WERI-Rb-1 (cell line): ENCODE results near the gene SMYD2.

Source experiments
- DNase-seq: peaks from one replicate; pipeline ENCODE4 v3.0.0-alpha.2; 2020
- H3K27ac ChIP-seq: fragments of 250-450 bp; sonication (Bioruptor Pico); 2 replicates; pipeline ENCODE4 v1.5.1; 2020; ENCODE audit warnings: mild to moderate bottlenecking, moderate library complexity
- H3K27me3 ChIP-seq: fragments of 250-450 bp; sonication (Bioruptor Pico); 2 replicates; pipeline ENCODE4 v1.5.1; 2021; ENCODE audit warnings: mild to moderate bottlenecking, low read depth, moderate library complexity; ENCODE audit not compliant: insufficient read depth, severe bottlenecking
- H3K36me3 ChIP-seq: fragments of 250-450 bp; sonication (Bioruptor Pico); 2 replicates; pipeline ENCODE4 v1.5.1; 2020; ENCODE audit warnings: mild to moderate bottlenecking, moderate library complexity
- H3K4me3 ChIP-seq: 2 replicates; pipeline ENCODE4 v1.5.1; 2011; ENCODE audit warnings: low read depth, mild to moderate bottlenecking, control low read depth, low read length
- H3K9me3 ChIP-seq: fragments of 250-450 bp; sonication (Bioruptor Pico); 2 replicates; pipeline ENCODE4 v1.5.1; 2021; ENCODE audit warnings: mild to moderate bottlenecking, moderate library complexity; ENCODE audit not compliant: severe bottlenecking
- CTCF ChIP-seq: IDR thresholded peaks from 2 replicates; pipeline ENCODE4 v1.5.1; 2011; ENCODE audit warnings: low read depth, mild to moderate bottlenecking, control low read depth, inconsistent platforms, low read length

Gene SMYD2

GRCh38 chr1:214354440-214355148, 73.6 kb downstream of the SMYD2 start:
- no peak overlapping the region for H3K27ac ChIP-seq
- DNase-seq: no peak

GRCh38 chr1:214360116-214360515, 79.2 kb downstream of the SMYD2 start:
- Histone ChIP-seq H3K9me3 (no peaks in the 10 kb centered on the region), H3K27ac (no peak overlapping the region), H3K36me3 (no peaks in the 10 kb centered on the region), H3K27me3 (no peaks in the 10 kb centered on the region), H3K4me3 (no peak overlapping the region)
- no peak for TF ChIP-seq CTCF
- no peak for DNase-seq

More at GRCh38 chr1:214354440-214355148, 73.6 kb downstream of the SMYD2 start:
- no peak for TF ChIP-seq CTCF
- H3K4me3 ChIP-seq: no peak overlapping the region
- no peaks in the 10 kb centered on the region for H3K27me3 ChIP-seq
- H3K9me3 ChIP-seq: no peaks in the 10 kb centered on the region
- H3K36me3 ChIP-seq: no peaks in the 10 kb centered on the region

- Histone ChIP-seq H3K27ac (no peak overlapping the region), H3K27me3 (no peaks in the 10 kb centered on the region), H3K36me3 (no peaks in the 10 kb centered on the region), H3K4me3 (no peak overlapping the region), H3K9me3 (no peaks in the 10 kb centered on the region)
- TF ChIP-seq CTCF: no peak
- DNase-seq: no peak
Measured at GRCh38 chr1:214360525-214361164, 79.7 kb downstream of the SMYD2 start.

- DNase-seq: no peak
- Histone ChIP-seq H3K27ac (no peak overlapping the region), H3K9me3 (no peaks in the 10 kb centered on the region), H3K36me3 (no peaks in the 10 kb centered on the region), H3K4me3 (no peak overlapping the region), H3K27me3 (no peaks in the 10 kb centered on the region)
- TF ChIP-seq CTCF: no peak
Measured at GRCh38 chr1:214361636-214362035, 80.7 kb downstream of the SMYD2 start.

- H3K27ac ChIP-seq: no peak overlapping the region
Measured at GRCh38 chr1:214362188-214362882, 81.4 kb downstream of the SMYD2 start.

More at GRCh38 chr1:214362188-214362882, 81.4 kb downstream of the SMYD2 start:
- Histone ChIP-seq H3K4me3 (no peak overlapping the region), H3K36me3 (no peaks in the 10 kb centered on the region), H3K27me3 (no peaks in the 10 kb centered on the region), H3K9me3 (no peaks in the 10 kb centered on the region)
- no peak for DNase-seq
- no peak for TF ChIP-seq CTCF
